OCI-LY3 (cell line): ENCODE measurements around the gene ADAR.

Experiments
- H2AFZ ChIP-seq: fragments of 200-600, 300-600 bp; shearing (Covaris generic); 2 replicates; pipeline ENCODE4 v1.6.0; 2014; ENCODE audit warnings: antibody characterized with exemption, low read depth, low read length
- H3K27ac ChIP-seq: fragments of 200-600, 300-600 bp; sonication (generic); 2 replicates; pipeline ENCODE4 v1.5.1; 2014; ENCODE audit warnings: mild to moderate bottlenecking, low read length, moderate library complexity, mixed read lengths
- H3K27me3 ChIP-seq: fragments of 200-600, 300-600 bp; sonication (generic); 2 replicates; pipeline ENCODE4 v1.6.1; 2014; ENCODE audit warnings: low read depth, low read length, mixed read lengths
- H3K36me3 ChIP-seq: fragments of 200-600, 300-600 bp; sonication (generic); replicated peaks from 2 replicates; pipeline ENCODE3; 2014; ENCODE audit warnings: low read depth, low read length, mixed read lengths
- H3K4me1 ChIP-seq: fragments of 300-600, 200-600 bp; sonication (generic); 2 replicates; pipeline ENCODE4 v1.6.1; 2014; ENCODE audit warnings: low read length, mixed read lengths
- H3K4me2 ChIP-seq: fragments of 200-600, 300-600 bp; sonication (generic); 2 replicates; pipeline ENCODE4 v1.6.1; 2014; ENCODE audit warnings: low read length, mixed read lengths
- H3K4me3 ChIP-seq: fragments of 300-600, 200-600 bp; sonication (generic); 2 replicates; pipeline ENCODE4 v1.5.1; 2014; ENCODE audit warnings: antibody characterized with exemption, mild to moderate bottlenecking, low read length, moderate library complexity
- H3K79me2 ChIP-seq: fragments of 300-600, 200-600 bp; shearing (Covaris generic); 2 replicates; pipeline ENCODE4 v1.6.1; 2014; ENCODE audit warnings: mild to moderate bottlenecking, low read length, mixed read lengths
- H3K9ac ChIP-seq: fragments of 300-600, 200-600 bp; shearing (Covaris generic); 2 replicates; pipeline ENCODE4 v1.6.0; 2014; ENCODE audit warnings: mild to moderate bottlenecking, low read length, moderate library complexity
- H3K9me3 ChIP-seq: fragments of 200-600, 300-600 bp; shearing (Covaris generic); 2 replicates; pipeline ENCODE4 v1.6.1; 2014; ENCODE audit warnings: low read length, mixed read lengths; ENCODE audit not compliant: insufficient read depth
- H4K20me1 ChIP-seq: fragments of 200-600, 300-600 bp; sonication (generic); 2 replicates; pipeline ENCODE4 v1.6.1; 2016; ENCODE audit warnings: low read length, mixed read lengths; ENCODE audit not compliant: insufficient read depth
- CTCF ChIP-seq: fragments of 200-600, 300-600 bp; sonication (generic); IDR thresholded peaks from 2 replicates; pipeline ENCODE4 v1.5.1; 2014; ENCODE audit warnings: antibody characterized with exemption, low read length, low read depth
- EZH2phosphoT487 ChIP-seq: fragments of 200-600 bp; shearing (Covaris generic); IDR thresholded peaks from 2 replicates; pipeline ENCODE4 v1.6.1; 2018; ENCODE audit warnings: antibody characterized with exemption, mixed run types, low read depth

Gene ADAR

DNA sequence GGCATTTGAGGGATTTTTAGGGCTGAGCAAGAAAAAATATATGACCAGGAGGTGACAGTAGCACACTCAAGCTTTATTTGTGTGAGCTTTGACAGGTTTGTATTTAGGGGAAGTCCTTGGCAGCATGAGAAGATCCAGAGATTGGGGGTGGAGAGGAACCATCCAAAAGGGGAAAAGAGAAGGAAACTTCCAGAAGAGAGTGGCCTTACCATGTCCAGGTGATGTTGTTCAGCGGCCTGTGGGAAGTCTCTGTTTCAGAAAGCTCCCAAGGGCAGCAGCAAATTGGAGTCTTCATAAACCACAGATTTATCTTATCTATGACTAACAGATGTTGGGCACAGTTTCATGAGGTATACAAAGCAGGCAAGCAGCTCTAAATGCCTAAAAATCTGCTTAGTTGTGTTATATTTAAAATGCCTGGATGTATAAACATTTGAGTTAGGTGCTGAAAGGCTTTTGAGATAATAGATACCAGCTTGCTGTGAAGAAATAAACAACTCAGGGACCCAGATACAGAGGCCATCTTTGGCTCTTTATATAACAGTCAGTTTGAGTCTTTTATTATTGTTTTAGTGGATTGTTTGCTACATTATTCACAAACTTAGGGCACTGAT lies 21.2 kb upstream of the ADAR start:
- Histone ChIP-seq H3K27me3 (no peaks in the 10 kb centered on the region; the same call in 1 of the 2 replicates), H3K27ac (no peak overlapping the region), H3K4me3 (no peak overlapping the region), H2AFZ (peak overlapping the region; percentile 27; the same call in 1 of the 2 replicates), H4K20me1 (peaks cover 20% of the 10 kb centered on the region), H3K9me3 (no peaks in the 10 kb centered on the region), H3K79me2 (peaks cover 39% of the 10 kb centered on the region), H3K4me1 (peaks cover 19% of the 10 kb centered on the region), H3K4me2 (no peak overlapping the region; the same call in 1 of the 2 replicates), H3K9ac (no peak overlapping the region), H3K36me3 (peaks cover 9% of the 10 kb centered on the region)
- TF ChIP-seq EZH2phosphoT487 = no peak
- no peak for TF ChIP-seq CTCF

DNA sequence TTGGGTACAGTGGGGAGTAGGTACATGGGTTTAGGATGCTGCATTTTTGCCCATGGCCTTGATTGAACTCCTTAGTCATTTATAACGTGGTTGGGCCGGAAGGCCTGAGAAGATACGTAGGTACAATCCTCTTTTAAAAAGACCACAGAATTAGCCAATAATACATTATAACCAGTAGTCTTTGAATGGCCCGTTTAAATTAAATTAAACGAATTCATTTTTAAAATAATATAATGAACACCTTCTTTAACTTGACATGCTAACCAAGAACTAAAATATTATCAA lies 20.1 kb upstream of the ADAR start:
- Histone ChIP-seq H3K9me3 (no peaks in the 10 kb centered on the region), H3K79me2 (peaks cover 50% of the 10 kb centered on the region), H3K27me3 (no peaks in the 10 kb centered on the region; the same call in 1 of the 2 replicates), H3K4me2 (peak overlapping the region; percentile 96), H3K36me3 (peaks cover 12% of the 10 kb centered on the region), H3K4me3 (peak overlapping the region; percentile 89), H2AFZ (peak overlapping the region; percentile 97), H3K27ac (peak overlapping the region; percentile 60), H4K20me1 (peaks cover 28% of the 10 kb centered on the region), H3K9ac (peak overlapping the region; percentile 92), H3K4me1 (peaks cover 19% of the 10 kb centered on the region)
- no peak for TF ChIP-seq CTCF
- no peak for TF ChIP-seq EZH2phosphoT487

- H3K4me1 ChIP-seq = peaks cover 19% of the 10 kb centered on the region
- TF ChIP-seq EZH2phosphoT487 = no peak
- TF ChIP-seq CTCF = peak; percentile 9; the same call in 1 of the 2 replicates
- H3K4me2 ChIP-seq = peak overlapping the region; percentile 96
- peaks cover 15% of the 10 kb centered on the region for H3K36me3 ChIP-seq
- H3K9me3 ChIP-seq = no peaks in the 10 kb centered on the region
- peak overlapping the region; percentile 60 for H3K27ac ChIP-seq
- H3K27me3 ChIP-seq = no peaks in the 10 kb centered on the region; the same call in 1 of the 2 replicates
- peak overlapping the region; percentile 92 for H3K9ac ChIP-seq
- H4K20me1 ChIP-seq = peaks cover 34% of the 10 kb centered on the region
- H2AFZ ChIP-seq = peak overlapping the region; percentile 97
- H3K79me2 ChIP-seq = peaks cover 56% of the 10 kb centered on the region
- H3K4me3 ChIP-seq = peak overlapping the region; percentile 89
Observed at GRCh38 chr1:154627257-154628120, 19.5 kb upstream of the ADAR start.
